ENCODE results near the gene IL20RA. TPM values are rescaled to one million over a fixed set of nuclear protein-coding genes. Genes with fewer than 3 reads are reported as not detected.
"Not testable (repeated sequence)": the region's sequence is repeated elsewhere in the genome, so short reads cannot be mapped to it uniquely, and the experiment has no call there.

IL20RA gene
- total and polyA plus RNA-seq, 4 donors = 0.17 to 0.65 (median 0.25) TPM; not detected in 1

DNA sequence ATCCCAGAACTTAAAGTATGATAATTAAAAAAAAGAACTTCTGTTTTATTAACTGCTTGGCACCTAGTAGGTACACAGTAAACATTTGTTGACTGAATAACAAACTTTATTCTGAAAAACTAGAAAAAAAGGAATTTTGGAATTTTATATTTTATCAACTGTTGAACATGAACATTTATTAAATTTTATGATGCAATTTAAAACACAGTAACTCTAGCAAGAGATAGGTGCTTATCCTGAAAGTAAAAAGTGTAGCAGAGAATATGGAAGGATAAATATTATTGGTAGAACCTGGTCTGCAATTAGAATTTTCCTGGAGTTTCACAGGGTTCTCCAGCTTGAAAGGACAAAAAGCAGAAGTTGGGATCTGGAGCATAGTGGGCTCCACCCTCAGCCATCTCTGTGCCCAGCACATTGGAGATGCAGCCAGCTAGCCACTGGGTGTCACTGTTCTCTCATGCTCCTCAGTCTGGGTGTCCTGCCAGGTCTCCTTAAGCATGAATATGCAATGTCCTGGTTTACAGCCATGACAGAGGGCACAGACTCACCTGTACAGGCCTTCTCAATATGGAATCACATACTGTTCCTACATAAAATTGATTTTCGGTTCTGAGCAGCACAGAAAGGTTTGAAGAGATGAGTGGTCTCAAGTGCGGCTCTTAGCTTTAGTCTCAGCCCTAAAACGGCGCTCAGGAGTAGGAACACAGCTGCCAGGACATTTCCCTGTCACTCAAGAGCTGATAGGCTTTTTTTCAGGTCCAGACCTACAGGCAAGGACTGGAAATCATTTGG, 31.7 kb upstream of the IL20RA start:
- TF ChIP-seq TAF1 (conservative IDR thresholded peaks at IDR 0.05) = no peak
- TF ChIP-seq, protein P1, sequence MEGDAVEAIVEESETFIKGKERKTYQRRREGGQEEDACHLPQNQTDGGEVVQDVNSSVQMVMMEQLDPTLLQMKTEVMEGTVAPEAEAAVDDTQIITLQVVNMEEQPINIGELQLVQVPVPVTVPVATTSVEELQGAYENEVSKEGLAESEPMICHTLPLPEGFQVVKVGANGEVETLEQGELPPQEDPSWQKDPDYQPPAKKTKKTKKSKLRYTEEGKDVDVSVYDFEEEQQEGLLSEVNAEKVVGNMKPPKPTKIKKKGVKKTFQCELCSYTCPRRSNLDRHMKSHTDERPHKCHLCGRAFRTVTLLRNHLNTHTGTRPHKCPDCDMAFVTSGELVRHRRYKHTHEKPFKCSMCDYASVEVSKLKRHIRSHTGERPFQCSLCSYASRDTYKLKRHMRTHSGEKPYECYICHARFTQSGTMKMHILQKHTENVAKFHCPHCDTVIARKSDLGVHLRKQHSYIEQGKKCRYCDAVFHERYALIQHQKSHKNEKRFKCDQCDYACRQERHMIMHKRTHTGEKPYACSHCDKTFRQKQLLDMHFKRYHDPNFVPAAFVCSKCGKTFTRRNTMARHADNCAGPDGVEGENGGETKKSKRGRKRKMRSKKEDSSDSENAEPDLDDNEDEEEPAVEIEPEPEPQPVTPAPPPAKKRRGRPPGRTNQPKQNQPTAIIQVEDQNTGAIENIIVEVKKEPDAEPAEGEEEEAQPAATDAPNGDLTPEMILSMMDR (IDR thresholded peaks at IDR 0.05; ENCODE audit: low read depth, low read length, missing input control) = peak; percentile 73
- TF ChIP-seq HNF4A (conservative IDR thresholded peaks at IDR 0.05) = no peak
- no peak for TF ChIP-seq HNF4G (IDR thresholded peaks at IDR 0.05)
- peak; percentile 84 to 93 for TF ChIP-seq RAD21 (IDR thresholded peaks at IDR 0.05)
- TF ChIP-seq, protein P2, sequence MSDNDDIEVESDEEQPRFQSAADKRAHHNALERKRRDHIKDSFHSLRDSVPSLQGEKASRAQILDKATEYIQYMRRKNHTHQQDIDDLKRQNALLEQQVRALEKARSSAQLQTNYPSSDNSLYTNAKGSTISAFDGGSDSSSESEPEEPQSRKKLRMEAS (IDR thresholded peaks at IDR 0.05) = no peak

DNA sequence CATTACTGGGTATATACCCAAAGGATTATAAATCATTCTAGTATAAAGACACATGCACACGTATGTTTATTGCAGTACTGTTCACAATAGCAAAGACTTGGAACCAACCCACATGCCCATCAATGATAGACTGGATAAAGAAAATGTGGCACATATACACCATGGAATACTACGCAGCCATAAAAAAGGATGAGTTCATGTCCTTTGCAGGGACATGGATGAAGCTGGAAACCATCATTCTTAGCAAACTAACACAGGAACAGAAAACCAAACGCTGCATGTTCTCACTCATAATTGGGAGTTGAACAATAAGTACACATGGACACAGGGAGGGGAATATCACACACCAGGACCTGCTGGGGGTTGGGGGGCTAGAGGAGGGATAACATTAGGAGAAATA, 31.0 kb upstream of the IL20RA start:
- not testable (repeated sequence) for H3K36me3 ChIP-seq (ENCODE audit: control insufficient read depth in 4 of 4, insufficient read depth in 3 of 4, low read depth in 1 of 4, low read length in 3 of 4); DNase-seq (ENCODE audit: low spot score); H3K27me3 ChIP-seq (ENCODE audit: control insufficient read depth in 4 of 4, insufficient read depth in 4 of 4, low read length in 3 of 4); H3K9ac ChIP-seq (ENCODE audit: low read depth in 1 of 2, low read length in 2 of 2); H3K4me3 ChIP-seq (ENCODE audit: low read depth in 1 of 3, low read length in 3 of 3); H3K9me3 ChIP-seq (ENCODE audit: control insufficient read depth in 4 of 4, low read length in 3 of 4); H3K27ac ChIP-seq (ENCODE audit: low read depth in 1 of 2, low read length in 2 of 2); H3K4me1 ChIP-seq (ENCODE audit: control insufficient read depth in 4 of 4, insufficient read depth in 4 of 4, low read length in 3 of 4)
- WGBS = 84% methylated on average over 3 of the region's 3 CpGs

More for the DNA sequence above, 31.7 kb upstream of the IL20RA start:
- Histone ChIP-seq H3K4me1 (ENCODE audit: control insufficient read depth in 4 of 4, insufficient read depth in 4 of 4, low read length in 3 of 4) (no peaks in the 10 kb centered on the region), H3K9me3 (ENCODE audit: control insufficient read depth in 4 of 4, low read length in 3 of 4) (no peaks in the 10 kb centered on the region), H3K27ac (ENCODE audit: low read depth in 1 of 2, low read length in 2 of 2) (no peak overlapping the region), H3K27me3 (ENCODE audit: control insufficient read depth in 4 of 4, insufficient read depth in 4 of 4, low read length in 3 of 4) (no peaks in the 10 kb centered on the region), H3K4me3 (ENCODE audit: low read depth in 1 of 3, low read length in 3 of 3) (no peak overlapping the region), H3K9ac (ENCODE audit: low read depth in 1 of 2, low read length in 2 of 2) (no peak overlapping the region), H3K36me3 (ENCODE audit: control insufficient read depth in 4 of 4, insufficient read depth in 3 of 4, low read depth in 1 of 4, low read length in 3 of 4) (no peaks in the 10 kb centered on the region)
- WGBS = 73% methylated on average over 4 of the region's 4 CpGs
- peak; percentile 41 for DNase-seq (ENCODE audit: low spot score)

DNA sequence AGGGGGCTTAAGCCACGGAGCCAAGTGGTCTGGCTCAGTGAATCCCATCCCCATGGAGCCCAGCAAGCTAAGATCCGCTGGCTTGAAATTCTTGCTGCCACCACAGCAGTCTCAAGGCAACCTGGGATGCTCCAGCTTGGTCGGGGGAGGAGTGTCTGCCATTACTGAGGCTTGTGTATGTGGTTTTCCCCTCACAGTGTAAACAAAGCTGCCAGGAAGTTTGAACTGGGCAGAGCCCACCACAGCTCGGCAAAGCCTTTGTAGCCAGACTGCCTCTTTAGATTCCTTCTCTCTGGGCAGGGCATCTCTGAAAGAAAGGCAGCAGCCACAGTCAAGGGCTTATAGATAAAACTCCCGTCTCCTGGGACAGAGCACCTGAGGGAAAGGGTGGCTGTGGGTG, 25.5 kb upstream of the IL20RA start:
- Histone ChIP-seq H3K4me1 (ENCODE audit: control insufficient read depth in 4 of 4, insufficient read depth in 4 of 4, low read length in 3 of 4) (no peaks in the 10 kb centered on the region), H3K9ac (ENCODE audit: low read depth in 1 of 2, low read length in 2 of 2) (no peak overlapping the region), H3K27me3 (ENCODE audit: control insufficient read depth in 4 of 4, insufficient read depth in 4 of 4, low read length in 3 of 4) (peaks cover 0 to 11% (median 3%) of the 10 kb centered on the region in 4 donors), H3K27ac (ENCODE audit: low read depth in 1 of 2, low read length in 2 of 2) (no peak overlapping the region), H3K9me3 (ENCODE audit: control insufficient read depth in 4 of 4, low read length in 3 of 4) (peaks cover 0 to 5% (median 0%) of the 10 kb centered on the region in 4 donors), H3K36me3 (ENCODE audit: control insufficient read depth in 4 of 4, insufficient read depth in 3 of 4, low read depth in 1 of 4, low read length in 3 of 4) (no peaks in the 10 kb centered on the region), H3K4me3 (ENCODE audit: low read depth in 1 of 3, low read length in 3 of 3) (no peak overlapping the region)
- no peak for DNase-seq (ENCODE audit: low spot score)
- WGBS = 58% methylated on average over 5 of the region's 5 CpGs
- no peak for TF ChIP-seq GABPA (IDR thresholded peaks at IDR 0.05 in 1 of 2, conservative IDR thresholded peaks at IDR 0.05 in 1 of 2)
- no peak for TF ChIP-seq NR2F2 (IDR thresholded peaks at IDR 0.05)
- TF ChIP-seq FOXA1 (IDR thresholded peaks at IDR 0.05) = no peak
- TF ChIP-seq YY1 (IDR thresholded peaks at IDR 0.05) = no peak
- no peak for TF ChIP-seq RAD21 (IDR thresholded peaks at IDR 0.05)
- TF ChIP-seq, protein P3, sequence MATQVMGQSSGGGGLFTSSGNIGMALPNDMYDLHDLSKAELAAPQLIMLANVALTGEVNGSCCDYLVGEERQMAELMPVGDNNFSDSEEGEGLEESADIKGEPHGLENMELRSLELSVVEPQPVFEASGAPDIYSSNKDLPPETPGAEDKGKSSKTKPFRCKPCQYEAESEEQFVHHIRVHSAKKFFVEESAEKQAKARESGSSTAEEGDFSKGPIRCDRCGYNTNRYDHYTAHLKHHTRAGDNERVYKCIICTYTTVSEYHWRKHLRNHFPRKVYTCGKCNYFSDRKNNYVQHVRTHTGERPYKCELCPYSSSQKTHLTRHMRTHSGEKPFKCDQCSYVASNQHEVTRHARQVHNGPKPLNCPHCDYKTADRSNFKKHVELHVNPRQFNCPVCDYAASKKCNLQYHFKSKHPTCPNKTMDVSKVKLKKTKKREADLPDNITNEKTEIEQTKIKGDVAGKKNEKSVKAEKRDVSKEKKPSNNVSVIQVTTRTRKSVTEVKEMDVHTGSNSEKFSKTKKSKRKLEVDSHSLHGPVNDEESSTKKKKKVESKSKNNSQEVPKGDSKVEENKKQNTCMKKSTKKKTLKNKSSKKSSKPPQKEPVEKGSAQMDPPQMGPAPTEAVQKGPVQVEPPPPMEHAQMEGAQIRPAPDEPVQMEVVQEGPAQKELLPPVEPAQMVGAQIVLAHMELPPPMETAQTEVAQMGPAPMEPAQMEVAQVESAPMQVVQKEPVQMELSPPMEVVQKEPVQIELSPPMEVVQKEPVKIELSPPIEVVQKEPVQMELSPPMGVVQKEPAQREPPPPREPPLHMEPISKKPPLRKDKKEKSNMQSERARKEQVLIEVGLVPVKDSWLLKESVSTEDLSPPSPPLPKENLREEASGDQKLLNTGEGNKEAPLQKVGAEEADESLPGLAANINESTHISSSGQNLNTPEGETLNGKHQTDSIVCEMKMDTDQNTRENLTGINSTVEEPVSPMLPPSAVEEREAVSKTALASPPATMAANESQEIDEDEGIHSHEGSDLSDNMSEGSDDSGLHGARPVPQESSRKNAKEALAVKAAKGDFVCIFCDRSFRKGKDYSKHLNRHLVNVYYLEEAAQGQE (IDR thresholded peaks at IDR 0.05) = no peak
- TF ChIP-seq EGR1 (IDR thresholded peaks at IDR 0.05; ENCODE audit: low read depth in 2 of 2) = no peak
- TF ChIP-seq, protein P4, sequence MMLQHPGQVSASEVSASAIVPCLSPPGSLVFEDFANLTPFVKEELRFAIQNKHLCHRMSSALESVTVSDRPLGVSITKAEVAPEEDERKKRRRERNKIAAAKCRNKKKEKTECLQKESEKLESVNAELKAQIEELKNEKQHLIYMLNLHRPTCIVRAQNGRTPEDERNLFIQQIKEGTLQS (IDR thresholded peaks at IDR 0.05) = no peak
- TF ChIP-seq HNF4A (conservative IDR thresholded peaks at IDR 0.05) = no peak
- TF ChIP-seq JUND (IDR thresholded peaks at IDR 0.05) = no peak
- TF ChIP-seq, protein P1 (IDR thresholded peaks at IDR 0.05; ENCODE audit: low read depth, low read length, missing input control) = no peak
- TF ChIP-seq, protein P5, sequence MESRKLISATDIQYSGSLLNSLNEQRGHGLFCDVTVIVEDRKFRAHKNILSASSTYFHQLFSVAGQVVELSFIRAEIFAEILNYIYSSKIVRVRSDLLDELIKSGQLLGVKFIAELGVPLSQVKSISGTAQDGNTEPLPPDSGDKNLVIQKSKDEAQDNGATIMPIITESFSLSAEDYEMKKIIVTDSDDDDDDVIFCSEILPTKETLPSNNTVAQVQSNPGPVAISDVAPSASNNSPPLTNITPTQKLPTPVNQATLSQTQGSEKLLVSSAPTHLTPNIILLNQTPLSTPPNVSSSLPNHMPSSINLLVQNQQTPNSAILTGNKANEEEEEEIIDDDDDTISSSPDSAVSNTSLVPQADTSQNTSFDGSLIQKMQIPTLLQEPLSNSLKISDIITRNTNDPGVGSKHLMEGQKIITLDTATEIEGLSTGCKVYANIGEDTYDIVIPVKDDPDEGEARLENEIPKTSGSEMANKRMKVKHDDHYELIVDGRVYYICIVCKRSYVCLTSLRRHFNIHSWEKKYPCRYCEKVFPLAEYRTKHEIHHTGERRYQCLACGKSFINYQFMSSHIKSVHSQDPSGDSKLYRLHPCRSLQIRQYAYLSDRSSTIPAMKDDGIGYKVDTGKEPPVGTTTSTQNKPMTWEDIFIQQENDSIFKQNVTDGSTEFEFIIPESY (IDR thresholded peaks at IDR 0.05) = no peak
- no peak for TF ChIP-seq HNF4G (IDR thresholded peaks at IDR 0.05)
- no peak for TF ChIP-seq TAF1 (conservative IDR thresholded peaks at IDR 0.05)
- TF ChIP-seq, protein P2 (IDR thresholded peaks at IDR 0.05) = no peak
- TF ChIP-seq FOXA2 (IDR thresholded peaks at IDR 0.05) = no peak

All from liver (tissue), 9 donors.